Hair follicle dermal papilla cell (primary cell): ENCODE results near the gene HLA-DQA1. TPM values are rescaled to one million over a fixed set of nuclear protein-coding genes. Genes with fewer than 3 reads are reported as not detected.

Experiments
- total RNA-seq: library from RNA; depleted of rRNA; stranded (reverse); fragments of >200 nt; gene quantifications from 2 replicates; pipeline ENCODE4 v1.2.3, GENCODE V29; 2012

Gene HLA-DQA1
- total RNA-seq: not detected in 2 replicates

GRCh38 chr6:32637219-32637880 lies at the start of gene HLA-DQA1:
TSS of gene HLA-DQA1 (plus strand) at chr6:32637406. CDS start at chr6:32637459, 53 bp downstream.

GRCh38 chr6:32589596-32590449 lies 47.4 kb upstream of the HLA-DQA1 start, which contains the start of gene HLA-DRB1:
TSS of gene HLA-DRB1 (minus strand) at chr6:32589848. CDS start at chr6:32589742, 106 bp downstream.

DNA sequence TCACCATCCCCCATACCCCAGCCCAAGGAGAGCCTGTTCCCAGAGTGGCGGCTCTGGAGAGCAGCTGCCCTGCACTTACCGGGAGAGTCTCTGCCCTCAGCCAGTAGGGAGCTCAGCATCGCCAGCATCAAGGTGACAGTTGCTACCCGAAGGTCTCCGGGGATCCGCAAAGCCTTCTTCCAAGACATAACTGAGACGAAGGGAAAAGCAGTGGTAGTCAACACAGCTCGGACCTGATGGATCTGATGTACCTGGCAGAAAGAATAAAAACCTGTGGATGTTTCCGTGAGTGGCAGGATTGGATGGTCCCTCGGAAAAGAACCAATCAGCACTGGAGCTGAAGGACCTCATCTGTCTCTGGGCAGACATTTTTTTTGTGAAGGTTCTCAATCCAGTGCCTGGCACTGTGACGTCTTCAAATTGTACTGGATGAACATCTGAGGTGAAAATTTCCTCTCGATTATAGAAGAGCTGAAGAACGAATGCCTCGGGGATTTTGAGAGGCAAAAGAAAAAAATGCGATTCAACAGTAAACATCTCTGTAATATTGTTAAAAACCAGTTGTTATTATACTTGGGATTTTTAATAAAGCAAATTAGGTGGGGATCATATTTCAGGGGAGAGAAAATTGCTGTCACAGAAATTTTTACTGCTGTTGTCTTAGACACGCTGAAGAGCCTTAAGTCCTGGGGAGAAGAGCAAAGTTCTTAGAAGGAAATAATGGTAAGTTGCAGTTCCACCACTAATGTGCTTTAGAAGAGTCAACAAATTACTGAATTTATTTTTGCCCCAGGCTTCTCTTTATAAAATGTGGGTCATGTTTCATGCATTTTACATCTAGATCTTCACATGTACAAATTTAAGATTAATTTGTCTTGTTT lies 29.5 kb downstream of the HLA-DQA1 start, which contains the start of gene HLA-DQB1:
HLA-DQB1 (minus strand) TSS at position 238 of the 881 bp plus-strand sequence; CDS start at position 188, 50 bp downstream.

Other genes starting within 250 kb of the HLA-DQA1 start
- gene BTNL2, start 230.2 kb upstream of the HLA-DQA1 start, total RNA-seq: not detected in 2 replicates
- 0.85 and 7.0 TPM in 2 replicates for gene HLA-DRA, start 197.5 kb upstream of the HLA-DQA1 start, total RNA-seq
- 0.49 TPM in 1 of 2 replicates, not detected in the other for gene HLA-DRB5, start 107.1 kb upstream of the HLA-DQA1 start, total RNA-seq
- 0.12 and 3.1 TPM in 2 replicates for gene HLA-DRB1, start 47.6 kb upstream of the HLA-DQA1 start, total RNA-seq
- 0.12 and 0.16 TPM in 2 replicates for gene HLA-DQB1, start 29.3 kb downstream of the HLA-DQA1 start, total RNA-seq
- gene HLA-DQA2, start 104.0 kb downstream of the HLA-DQA1 start, total RNA-seq: not detected in 2 replicates
- not detected in 2 replicates for gene HLA-DQB2, start 126.1 kb downstream of the HLA-DQA1 start, total RNA-seq
- 0.32 TPM in 1 of 2 replicates, not detected in the other for gene HLA-DOB, start 179.6 kb downstream of the HLA-DQA1 start, total RNA-seq
- gene TAP2, start 201.3 kb downstream of the HLA-DQA1 start, total RNA-seq: 15.1 and 19.8 TPM in 2 replicates
- gene PSMB8, start 206.6 kb downstream of the HLA-DQA1 start, total RNA-seq: 59.1 and 69.7 TPM in 2 replicates
- gene TAP1, start 216.3 kb downstream of the HLA-DQA1 start, total RNA-seq: 65.0 and 67.2 TPM in 2 replicates
- gene PSMB9, start 216.8 kb downstream of the HLA-DQA1 start, total RNA-seq: 30.0 and 47.0 TPM in 2 replicates